Stimulated activated CD8-positive, alpha-beta memory T cell treated with anti-CD3 and anti-CD28 coated beads, Interleukin-12 subunit alpha, Interleukin-12 subunit beta, amount 100 ng/mL, for 24 hours (primary cell): ENCODE measurements around the gene MTA3.
A peak's percentile ranks its signal among the peaks of the same experiment; 100 is the strongest.
"Not testable (repeated sequence)": the region's sequence is repeated elsewhere in the genome, so short reads cannot be mapped to it uniquely, and the experiment has no call there.

Source experiments
- DNase-seq: peaks from one replicate; pipeline ENCODE4 v3.0.0-alpha.2; 2020; ENCODE audit errors: extremely low read depth

MTA3 gene

DNA sequence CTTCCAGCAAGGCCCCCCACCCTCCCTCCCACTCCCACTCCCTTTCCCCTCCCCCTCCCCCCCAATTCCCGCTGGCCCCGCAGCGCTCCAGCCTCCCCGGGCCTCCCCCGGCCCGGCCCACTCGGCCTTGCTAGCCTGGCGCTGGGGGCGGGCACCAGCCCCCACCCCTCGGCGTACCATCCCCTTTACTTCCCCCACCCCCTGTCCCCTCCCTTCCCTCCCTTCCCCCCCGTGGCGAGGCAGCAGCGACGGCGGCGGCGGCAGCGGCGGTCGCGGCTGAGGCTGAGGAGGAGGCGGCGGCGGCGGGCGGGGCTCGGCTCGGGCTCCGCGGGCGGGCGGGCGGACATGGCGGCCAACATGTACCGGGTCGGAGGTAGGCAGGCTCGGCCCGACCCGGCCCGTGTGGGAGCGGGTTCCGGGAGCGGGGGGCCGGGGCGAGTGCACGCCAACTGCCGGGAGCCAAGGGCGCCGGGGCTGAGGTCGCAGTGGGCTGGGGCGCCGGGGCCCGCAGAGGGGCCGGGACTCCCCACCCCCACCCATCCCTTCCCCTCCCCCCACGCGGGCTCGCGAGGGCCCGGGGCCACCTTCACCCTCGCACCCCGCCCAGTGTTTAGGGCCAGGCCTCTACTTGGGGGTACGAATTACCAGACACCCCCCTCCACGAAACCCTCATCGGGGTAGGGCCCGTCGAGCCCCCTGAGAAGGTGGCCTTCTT lies at the start of gene MTA3:
TSS of gene MTA3 (plus strand) at position 232 of the 715 bp plus-strand sequence. CDS start at position 346, 114 bp downstream.
- peak; percentile 20 for DNase-seq

DNA sequence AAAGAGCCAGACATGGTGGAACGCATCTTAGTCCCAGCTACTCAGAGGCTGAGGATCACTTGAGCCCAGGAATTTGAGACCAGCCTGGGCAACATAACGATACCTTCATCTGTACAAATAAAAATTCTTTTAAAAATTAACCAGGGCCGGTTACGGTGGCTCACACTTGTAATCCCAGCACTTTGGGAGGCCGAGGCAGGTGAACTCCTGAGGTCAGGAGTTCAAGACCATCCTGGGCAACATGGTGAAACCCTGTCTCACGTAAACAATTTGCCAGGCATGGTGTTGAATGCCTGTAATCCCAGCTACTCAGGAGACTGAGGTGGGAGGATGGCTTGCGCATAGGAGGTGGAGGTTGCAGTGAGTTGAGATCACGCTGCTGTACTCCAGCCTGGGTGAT lies 48.8 kb upstream of the MTA3 start:
- DNase-seq = no peak

DNA sequence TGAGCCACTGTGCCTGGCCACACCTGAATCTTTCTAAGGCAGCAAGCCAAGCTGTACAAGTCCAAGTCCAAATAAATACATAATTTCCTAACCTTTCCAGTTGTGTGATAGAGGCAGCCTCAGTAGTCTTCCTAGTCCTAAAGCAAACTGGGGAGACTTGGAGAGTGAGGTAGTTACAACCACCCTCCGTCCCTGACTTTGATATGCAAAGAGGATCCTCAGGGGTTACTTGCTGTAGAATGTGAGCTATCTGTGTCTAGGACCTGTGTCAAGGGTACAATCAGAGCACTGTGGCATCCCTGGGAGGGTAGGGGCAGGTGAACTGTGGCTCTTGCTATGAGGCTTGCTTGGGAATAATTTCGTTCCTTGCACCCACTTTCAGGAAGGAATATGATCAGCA lies 46.4 kb upstream of the MTA3 start:
- no peak for DNase-seq

DNA sequence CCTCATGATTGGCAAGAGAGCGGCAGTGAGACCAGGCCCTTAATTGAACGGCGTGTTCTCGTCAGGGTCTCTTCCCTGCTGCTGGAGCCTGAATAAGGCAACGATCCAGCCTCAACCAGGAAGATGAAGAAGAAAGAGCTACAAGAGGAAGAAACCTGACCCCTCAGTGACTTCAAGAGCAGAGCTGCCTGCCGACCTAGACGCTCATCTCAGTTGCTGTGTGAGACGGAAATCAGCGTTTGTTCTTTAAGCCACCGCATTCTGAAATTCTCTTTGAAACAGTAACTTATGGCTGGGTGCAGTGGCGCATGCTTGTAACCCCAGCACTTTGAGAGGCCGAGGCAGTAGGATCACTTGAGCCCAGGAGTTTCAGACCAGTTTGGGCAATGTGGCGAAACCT lies 45.1 kb upstream of the MTA3 start:
- DNase-seq = no peak

DNA sequence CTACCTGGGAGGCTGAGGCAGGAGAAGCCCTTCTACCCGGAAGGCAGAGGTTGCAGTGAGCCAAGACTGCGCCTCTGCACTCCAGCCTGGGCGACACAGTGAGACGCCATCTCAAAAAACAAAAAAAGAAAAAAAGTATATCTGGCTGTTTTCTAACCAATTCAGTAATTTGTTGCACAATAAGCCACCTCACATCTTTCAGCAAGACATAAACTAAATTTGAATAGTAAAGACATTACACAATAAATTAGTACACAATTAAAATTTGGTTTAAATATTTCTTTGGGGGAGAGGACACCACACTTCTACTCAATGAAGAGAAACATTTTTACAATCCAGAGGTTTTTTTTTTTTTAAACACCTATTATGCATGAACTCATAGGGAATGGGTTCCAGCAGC lies 36.0 kb upstream of the MTA3 start:
- DNase-seq = no peak

DNA sequence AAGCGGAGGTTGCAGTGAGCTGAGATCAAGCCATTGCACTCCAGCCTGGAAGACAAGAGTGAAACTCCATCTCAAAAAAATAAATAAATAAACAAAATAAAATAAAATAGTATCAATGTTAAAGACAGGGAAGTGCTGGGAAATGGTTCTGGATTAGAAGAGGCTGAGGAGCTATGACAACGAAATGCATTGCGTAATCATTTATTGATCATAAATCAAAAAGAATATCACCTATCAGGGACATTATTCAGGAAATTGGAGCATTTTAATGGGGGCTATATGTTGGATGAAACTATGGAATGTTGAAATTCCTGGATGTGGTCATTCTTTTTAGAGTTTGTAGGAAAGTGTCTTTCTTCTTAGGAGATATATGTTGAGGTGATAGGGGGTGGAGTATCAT lies 30.9 kb upstream of the MTA3 start:
- no peak for DNase-seq

DNA sequence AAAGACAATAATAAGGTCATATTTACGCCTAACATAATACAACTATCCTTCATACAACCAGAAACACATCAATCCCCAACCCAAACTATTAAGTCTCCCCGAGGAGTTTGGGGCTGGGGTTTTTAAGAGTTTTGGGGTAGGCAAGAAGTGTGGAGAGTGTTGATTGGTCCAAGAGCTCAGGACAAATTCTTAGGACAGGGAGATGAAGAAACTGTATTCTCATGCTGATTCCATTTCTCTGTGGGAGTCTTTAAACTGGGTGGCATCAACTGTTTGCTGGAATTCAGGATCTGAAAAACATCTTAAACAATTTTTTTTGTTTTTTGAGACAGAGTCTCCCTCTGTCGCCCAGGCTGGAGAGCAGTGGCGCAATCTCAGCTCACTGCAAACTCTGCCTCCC lies 25.6 kb upstream of the MTA3 start:
- DNase-seq = no peak

DNA sequence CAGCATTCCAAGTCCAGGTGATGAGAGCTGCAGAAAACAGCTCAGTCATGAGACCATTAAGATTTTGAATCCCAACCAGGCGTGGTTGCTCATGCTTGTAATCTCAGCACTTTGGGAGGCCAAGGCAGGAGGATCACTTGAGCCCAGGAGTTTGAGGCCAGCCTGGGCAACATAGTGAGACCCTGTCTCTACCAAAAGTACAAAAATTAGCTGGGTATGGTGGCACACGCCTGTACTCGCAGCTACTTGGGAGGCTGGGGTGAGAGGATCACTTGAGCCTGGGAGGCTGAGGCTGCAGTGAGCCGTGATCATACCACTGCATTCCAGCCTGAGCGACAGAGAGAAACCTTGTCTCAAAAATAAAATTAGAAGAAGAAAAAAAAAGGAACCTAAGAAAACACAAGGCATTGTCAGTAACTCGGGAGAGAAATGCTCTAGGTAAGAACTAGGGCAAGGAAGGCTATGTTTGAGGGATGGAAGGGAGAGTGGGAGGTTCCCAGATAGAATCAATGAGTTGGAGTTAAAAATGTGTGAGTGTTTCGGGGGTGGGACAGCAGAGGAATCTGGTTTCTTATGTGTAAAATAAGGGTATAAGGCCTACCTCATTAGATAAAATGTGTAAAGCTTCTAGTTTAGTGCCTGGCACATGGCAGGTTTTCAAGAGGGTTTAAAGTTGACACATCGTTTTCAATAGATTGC lies 23.3 kb upstream of the MTA3 start:
- no peak for DNase-seq

DNA sequence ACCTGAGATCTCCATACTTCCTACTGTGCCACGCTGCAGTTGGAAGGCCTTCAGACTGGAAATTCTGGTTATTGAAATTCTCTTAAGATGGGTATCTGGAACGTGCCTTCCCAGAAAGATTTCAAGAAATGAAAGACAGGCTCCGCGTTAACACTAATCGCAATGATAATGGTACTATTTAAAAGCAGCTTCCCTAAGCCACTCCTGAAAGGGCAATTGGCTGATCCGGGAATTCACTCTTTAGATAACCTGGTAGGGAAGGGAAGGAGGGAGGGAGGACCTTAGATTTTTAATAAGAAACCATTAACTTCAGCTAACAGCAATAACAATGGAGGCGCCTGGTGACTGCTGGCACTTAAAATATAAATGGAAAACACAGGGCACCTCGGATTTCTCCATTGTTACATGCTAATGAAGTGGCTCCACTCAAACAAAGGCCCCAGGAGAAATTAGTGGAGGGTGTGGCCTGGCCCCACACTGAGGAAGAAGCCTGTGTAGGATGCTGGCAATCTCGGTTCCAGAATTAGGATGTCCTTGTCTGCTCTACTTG lies 22.5 kb upstream of the MTA3 start:
- no peak for DNase-seq

DNA sequence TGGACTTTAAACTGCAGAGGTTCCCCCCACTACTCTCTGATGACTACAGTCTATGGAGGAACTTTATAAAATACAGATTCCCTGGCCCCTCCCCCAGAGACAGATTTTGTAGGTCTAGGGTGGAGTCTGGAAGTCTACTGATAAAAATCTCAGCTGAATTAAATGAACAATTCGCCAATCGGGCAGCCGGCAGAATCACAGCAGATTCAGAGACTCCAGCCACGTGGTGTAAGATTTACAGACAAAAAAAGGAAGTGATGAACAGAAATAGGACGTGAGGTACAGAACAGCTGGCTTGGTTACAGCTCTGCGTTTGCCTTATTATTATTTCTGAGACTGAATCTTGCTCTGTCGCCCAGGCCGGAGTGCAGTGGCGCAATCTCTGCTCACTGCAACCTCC lies 21.4 kb upstream of the MTA3 start:
- DNase-seq = no peak

DNA sequence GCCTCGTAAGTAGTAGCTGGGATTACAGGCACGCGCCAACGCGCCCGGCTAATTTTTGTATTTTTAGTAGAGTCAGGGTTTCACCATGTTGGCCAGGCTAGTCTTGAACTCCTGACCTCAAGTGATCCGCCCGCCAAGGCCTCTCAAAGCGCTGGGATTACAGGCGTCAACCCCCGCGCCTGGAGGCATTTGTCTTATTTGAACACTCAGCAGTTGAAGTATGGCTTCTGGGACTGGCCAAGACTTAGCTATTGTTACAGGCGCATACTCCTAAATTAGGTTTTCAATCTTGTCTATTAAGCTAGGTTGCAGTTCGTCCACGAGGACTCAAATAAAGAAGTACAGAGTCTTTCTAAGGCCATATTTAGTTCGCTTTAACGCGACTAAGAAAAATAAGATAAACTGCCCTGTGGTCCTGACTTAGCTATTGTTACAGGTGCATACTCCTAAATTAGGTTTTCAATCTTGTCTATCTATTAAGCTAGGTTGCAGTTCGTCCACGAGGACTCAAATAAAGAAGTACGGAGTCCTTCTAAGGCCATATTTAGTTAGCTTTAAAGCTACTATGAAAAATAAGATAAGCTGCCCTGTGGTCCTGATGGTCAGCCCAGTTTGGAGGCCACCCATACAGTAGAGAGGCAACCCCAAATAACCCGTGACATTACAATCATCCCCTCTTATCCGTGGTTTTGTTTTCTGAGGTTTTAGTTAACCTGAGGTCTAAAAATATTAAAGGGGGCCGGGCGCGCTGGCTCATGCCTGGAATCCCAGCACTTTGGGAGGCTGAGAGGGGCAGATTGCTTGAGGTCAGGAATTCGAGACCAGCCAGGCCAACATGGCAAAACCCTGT lies 20.8 kb upstream of the MTA3 start:
- no peak for DNase-seq

DNA sequence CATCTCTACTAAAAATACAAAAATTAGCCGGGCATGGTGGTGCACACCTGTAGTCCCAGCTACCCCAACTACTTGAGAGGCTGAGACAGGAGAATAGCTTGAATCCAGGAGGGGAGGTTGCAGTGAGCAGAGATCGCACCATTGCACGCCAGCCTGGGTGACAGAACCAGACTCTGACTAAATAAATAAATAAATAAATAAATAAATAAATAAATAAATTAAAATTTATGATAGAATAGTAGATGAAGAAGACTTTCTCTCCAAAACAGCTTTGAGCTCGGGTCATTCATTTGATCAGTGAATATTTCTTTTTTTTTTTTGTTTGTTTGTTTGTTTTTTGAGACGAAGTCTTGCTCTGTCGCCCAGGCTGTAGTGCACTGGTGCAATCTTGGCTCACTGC lies 17.6 kb upstream of the MTA3 start:
- no peak for DNase-seq

DNA sequence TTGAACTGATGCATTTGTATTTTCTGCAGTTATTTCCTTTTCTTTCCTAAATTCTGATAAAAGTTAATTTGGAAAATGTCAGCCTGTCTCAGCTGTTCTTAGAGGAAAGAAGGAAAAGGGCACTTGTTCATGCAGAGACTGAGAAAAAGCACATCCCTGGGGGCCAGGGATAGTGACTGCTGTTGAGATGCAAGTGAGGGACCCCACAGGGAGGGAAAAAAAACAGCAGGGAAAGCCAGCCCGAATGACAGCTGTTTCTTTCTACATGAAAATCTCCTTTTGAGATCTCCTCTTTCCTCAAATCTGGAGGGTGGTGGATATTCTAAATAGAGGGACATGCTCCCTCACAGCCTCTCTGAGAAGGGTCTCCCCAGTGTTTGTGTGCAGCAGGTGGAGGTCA lies 14.0 kb upstream of the MTA3 start:
- DNase-seq = no peak

DNA sequence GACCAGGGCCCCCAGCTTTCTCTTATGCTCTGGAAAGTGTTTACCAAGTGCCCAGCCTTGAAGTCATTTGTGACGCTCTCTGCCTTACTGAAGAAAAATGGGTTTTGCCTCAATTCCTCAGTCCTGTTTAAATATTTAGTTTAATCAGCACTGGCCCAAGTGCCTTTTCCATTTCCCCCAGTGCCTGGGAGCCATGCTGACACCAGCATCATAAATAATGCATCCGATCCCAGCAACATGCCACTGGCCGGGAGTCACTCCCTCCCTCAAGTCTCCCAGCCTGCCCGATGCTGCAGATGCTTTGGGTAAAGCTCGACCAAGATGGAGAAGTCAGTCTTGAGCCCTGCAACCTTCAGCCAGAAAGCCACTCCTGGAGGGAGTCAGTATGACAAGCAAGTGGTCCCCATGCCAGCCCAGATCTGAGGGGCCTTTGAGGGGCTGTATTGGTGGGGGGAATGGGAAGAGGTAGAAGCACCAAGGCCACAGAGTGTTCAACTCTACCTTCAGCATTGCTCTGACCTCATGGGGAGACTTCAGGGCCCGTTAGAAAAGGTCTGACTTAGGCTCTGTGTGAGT lies 12.0 kb upstream of the MTA3 start:
- no peak for DNase-seq

DNA sequence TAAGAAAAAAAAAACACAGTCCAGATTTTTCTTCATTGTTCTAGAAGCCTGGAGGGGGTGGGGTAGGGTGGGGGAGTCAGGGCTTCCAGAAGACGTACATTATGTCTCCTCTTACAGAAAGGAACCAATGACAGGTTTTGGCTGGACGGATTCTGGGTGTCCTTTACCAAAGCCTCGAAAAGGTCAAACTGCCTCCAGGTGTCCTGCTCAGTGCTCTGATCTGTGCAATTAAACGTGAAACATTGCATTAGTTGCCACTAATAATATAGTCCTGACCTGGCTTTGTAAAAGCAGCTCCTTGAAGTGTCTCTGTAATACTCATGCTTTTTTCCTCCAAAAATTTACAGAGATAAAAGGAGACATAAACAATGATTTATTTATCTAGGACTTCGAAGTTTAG lies 11.1 kb upstream of the MTA3 start:
- DNase-seq = no peak

DNA sequence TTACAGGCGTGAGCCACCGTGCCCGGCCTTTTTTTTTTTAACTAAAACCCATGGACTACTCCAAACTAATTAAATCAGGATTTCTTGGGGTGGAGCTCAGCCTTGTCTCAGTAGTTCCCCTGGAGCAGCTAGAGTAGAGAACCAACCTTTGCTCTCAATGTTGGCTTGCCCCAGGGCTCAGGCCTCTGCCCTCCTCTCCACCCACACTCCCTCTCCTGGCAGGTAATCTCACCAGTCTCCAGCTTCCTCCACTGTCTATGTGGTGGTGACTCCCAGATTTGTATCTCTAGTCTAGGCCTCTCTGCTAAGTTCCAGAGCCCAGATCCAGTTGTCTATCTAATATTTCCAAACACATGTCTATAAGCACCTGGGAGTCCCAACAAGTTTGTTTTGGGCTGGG lies 9.6 kb upstream of the MTA3 start:
- DNase-seq = no peak

DNA sequence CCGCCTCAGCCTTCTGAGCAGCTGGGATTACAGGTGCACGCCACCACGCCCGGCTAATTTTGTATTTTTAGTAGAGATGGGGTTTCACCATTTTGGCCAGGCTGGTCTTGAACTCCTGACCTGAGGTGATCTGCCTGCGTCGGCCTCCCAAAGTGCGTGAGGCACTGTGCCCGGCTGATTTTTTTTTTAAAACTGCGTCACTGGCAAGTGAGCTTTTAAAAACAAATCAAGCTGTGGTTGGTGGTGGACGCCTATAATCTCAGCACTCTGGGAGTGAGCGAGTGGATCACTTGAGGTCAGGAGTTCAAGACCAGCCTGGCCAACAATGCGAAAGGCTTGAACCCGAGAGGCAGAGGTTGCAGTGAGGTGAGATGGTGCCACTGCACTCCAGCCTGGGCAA lies 8.3 kb upstream of the MTA3 start:
- DNase-seq = not testable (repeated sequence)

DNA sequence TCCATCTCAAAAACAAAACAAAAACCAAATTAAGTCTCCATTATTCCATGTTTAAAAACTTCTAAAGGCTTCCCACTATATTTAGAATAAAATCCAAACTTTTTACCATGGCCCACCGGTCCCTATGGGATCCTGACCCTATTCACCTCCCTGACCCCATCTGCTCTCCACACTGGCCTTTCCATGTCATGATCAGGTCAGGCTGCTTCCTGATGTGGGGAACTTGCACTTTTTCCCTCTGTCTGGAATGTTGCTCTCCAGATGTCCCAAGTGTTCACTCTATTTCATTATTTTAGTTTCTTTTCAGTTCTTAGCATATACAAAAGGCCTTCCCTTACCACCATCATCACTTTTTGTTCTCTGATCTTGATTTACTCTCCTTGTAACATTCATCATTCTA lies 7.5 kb upstream of the MTA3 start:
- DNase-seq = no peak

DNA sequence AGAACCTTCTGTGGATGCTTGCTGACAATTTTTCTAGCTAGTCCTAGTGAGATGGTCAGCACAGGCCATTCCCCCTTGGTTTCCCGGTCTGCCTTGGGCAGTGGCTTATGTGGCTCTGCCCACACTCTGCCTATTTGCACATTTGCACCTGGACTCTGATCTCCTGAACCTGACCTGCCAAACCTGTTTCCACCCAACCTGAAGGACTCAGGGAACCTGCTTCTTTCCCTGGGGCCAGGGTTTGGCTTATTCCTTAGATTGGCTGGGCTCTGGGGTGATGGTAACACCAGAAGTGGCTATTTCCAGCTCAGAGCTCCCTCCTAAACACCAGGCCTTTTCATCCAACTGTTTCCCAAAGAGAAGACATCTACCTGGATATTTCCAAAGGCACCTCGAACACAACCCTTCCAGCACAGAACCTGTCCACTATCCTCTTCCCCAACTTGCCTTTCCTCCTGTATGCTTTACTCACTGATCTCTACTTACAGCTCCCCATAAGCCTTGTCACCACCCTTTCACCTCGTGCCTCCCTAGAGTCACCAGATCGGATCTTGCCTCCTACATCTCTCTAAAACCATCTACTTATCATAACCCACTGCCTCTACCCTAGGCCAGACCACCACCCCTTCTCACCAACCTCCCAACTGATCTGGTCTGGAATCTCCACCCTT lies 5.8 kb upstream of the MTA3 start:
- DNase-seq = no peak

DNA sequence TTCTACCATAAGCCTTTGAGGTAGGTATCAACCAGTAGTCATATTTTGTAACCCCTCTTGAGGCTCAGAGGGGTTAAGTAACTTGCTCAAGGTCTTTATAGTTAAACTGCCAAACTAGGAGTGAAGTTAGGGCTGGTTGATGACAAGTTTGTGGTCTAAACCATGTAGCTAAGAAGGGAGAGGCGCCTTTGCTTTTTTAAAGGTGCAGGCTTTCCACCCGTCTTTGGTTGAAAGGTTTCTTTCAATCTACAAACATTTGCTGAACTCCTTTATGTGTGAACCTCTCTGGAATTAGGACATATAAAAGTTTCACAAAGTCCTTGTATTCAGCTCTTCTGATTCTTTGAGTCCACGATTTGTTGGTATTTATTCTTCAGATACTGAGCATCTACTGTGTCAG lies 2.4 kb upstream of the MTA3 start:
- DNase-seq = no peak

DNA sequence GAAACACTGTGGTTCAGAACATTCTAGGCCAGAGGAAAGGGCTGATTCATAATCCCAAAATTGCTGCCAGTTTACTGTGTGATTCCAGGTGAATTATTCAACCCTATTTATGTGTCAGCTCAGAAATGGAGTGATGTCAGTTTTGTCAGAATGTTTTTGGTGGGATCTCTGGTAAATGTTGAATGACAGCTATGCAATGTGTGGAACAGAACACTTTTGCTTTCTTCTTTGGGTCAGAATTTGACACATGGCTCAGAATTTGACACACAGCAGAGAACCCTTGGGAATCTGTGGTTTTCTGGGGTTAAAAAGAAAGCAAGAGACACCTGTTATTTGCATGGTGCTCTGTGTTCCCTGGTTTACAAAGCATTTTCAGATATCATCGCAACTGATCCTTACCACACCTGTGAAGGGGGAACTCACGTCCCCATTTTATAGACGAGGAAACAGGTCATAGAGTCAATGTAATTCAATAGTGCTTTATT lies 1.6 kb upstream of the MTA3 start:
- no peak for DNase-seq
